Gastroesophageal sphincter (tissue), 4 donors: ENCODE measurements around the gene RNPEP. TPM values are rescaled to one million over a fixed set of nuclear protein-coding genes. Genes with fewer than 3 reads are reported as not detected.

ENCODE experiments used
- ATAC-seq: fragments of 150-250 bp; one replicate; pipeline ENCODE4 v1.9.1; 2016; ENCODE audit warnings: mild to moderate bottlenecking, moderate library complexity
- H3K27ac ChIP-seq, 4 donors: fragments of 200-600 bp; sonication (generic) in 3 of 4; 1 replicate in 3 of 4; 2 replicates in 1 of 4; pipeline ENCODE4 v1.5.1; 2016 to 2019
- H3K27me3 ChIP-seq: fragments of 200-600 bp; sonication (generic); one replicate; pipeline ENCODE4 v1.5.1; 2019
- H3K36me3 ChIP-seq, 2 donors: fragments of 200-600 bp; sonication (generic); one replicate each; pipeline ENCODE4 v1.5.1; 2019; ENCODE audit warnings: control low read depth in 1 of 2
- H3K4me1 ChIP-seq, 3 donors: fragments of 200-600 bp; sonication (generic); 1 replicate in 2 of 3; 2 replicates in 1 of 3; pipeline ENCODE4 v1.5.1; 2016 to 2019; ENCODE audit warnings: control low read depth in 2 of 3
- H3K4me3 ChIP-seq, 2 donors: fragments of 200-600 bp; sonication (generic); one replicate each; pipeline ENCODE4 v1.5.1; 2019; ENCODE audit warnings: mild to moderate bottlenecking in 1 of 2, moderate library complexity in 1 of 2
- H3K9me3 ChIP-seq, 3 donors: fragments of 200-600 bp; sonication (generic); one replicate each; pipeline ENCODE4 v1.5.1; 2017 to 2019; ENCODE audit warnings: control low read depth in 2 of 3
- CTCF ChIP-seq, 4 experiments: fragments of 200-600 bp in 2 of 4; fragments of 450-650 bp in 2 of 4; sonication (generic) in 1 of 4; IDR thresholded peaks; one replicate each; pipeline ENCODE4 v1.5.1; 2017 to 2019; ENCODE audit warnings: antibody characterized with exemption in 4 of 4, mild to moderate bottlenecking in 2 of 4, moderate library complexity in 2 of 4
- EP300 ChIP-seq: sonication (generic); formaldehyde crosslinking; IDR thresholded peaks from one replicate; pipeline ENCODE4 v1.6.1; 2017; ENCODE audit warnings: antibody characterized with exemption, mild to moderate bottlenecking
- POLR2A ChIP-seq, 2 donors: fragments of 450-650 bp; IDR thresholded peaks; one replicate each; pipeline ENCODE4 v1.6.1; 2017; ENCODE audit warnings: antibody characterized with exemption in 2 of 2, mild to moderate bottlenecking in 2 of 2, moderate library complexity in 1 of 2
- POLR2AphosphoS5 ChIP-seq: sonication (generic); formaldehyde crosslinking; IDR thresholded peaks from one replicate; pipeline ENCODE4 v1.6.1; 2017; ENCODE audit warnings: antibody characterized with exemption
- WGBS, 2 donors: methylation state at CpG; one replicate each; pipeline ENCODE4 v1.1.5; 2018; ENCODE audit warnings: low coverage in 1 of 2; 5-methylcytosine and 5-hydroxymethylcytosine counted together
- total RNA-seq, 4 donors: library from RNA; depleted of rRNA; stranded (reverse); fragments of >200 nt; gene quantifications; one replicate each; pipeline ENCODE4 v1.1.0, GENCODE V29; 2016

RNPEP gene
- total RNA-seq, 4 donors from 2014 or later = 23.0 to 40.0 (median 34.7) TPM

- Histone ChIP-seq H3K9me3 (no peaks in the 10 kb centered on the region), H3K36me3 (no peaks in the 10 kb centered on the region), H3K4me1 (peaks cover 0 to 10% (median 0%) of the 10 kb centered on the region in 3 donors), H3K27me3 (no peaks in the 10 kb centered on the region), H3K27ac (no peak overlapping the region), H3K4me3 (no peak overlapping the region)
- WGBS, 2 donors = 66 to 83% methylated on average over 1 to 4 of the region's 4 CpGs
- no peak for TF ChIP-seq EP300
- TF ChIP-seq CTCF (IDR thresholded peaks at IDR 0.05) = no peak
- no peak for TF ChIP-seq POLR2AphosphoS5
- TF ChIP-seq POLR2A (IDR thresholded peaks at IDR 0.05) = no peak
- no peak for ATAC-seq
Observed at GRCh38 chr1:202031796-202032195, 49.3 kb downstream of the RNPEP start.

GRCh38 chr1:202034149-202034682 lies 51.8 kb downstream of the RNPEP start:
- Histone ChIP-seq H3K36me3 (no peaks in the 10 kb centered on the region), H3K9me3 (no peaks in the 10 kb centered on the region), H3K27me3 (no peaks in the 10 kb centered on the region), H3K4me1 (peaks cover 0 to 10% (median 0%) of the 10 kb centered on the region in 3 donors), H3K27ac (no peak overlapping the region), H3K4me3 (no peak overlapping the region)
- no peak for ATAC-seq
- WGBS, 2 donors = 81 to 83% methylated on average over 4 to 5 of the region's 7 CpGs
- TF ChIP-seq CTCF (IDR thresholded peaks at IDR 0.05) = no peak
- TF ChIP-seq POLR2A (IDR thresholded peaks at IDR 0.05) = no peak
- TF ChIP-seq EP300 = no peak
- no peak for TF ChIP-seq POLR2AphosphoS5

- TF ChIP-seq POLR2A (IDR thresholded peaks at IDR 0.05) (no peak), EP300 (no peak), CTCF (IDR thresholded peaks at IDR 0.05) (no peak), POLR2AphosphoS5 (no peak)
- Histone ChIP-seq H3K4me3 (no peak overlapping the region), H3K36me3 (no peaks in the 10 kb centered on the region), H3K9me3 (no peaks in the 10 kb centered on the region), H3K27me3 (no peaks in the 10 kb centered on the region), H3K4me1 (peaks cover 0 to 10% (median 0%) of the 10 kb centered on the region in 3 donors), H3K27ac (peak overlapping the region in 1 of 4 donors; percentile 24)
- WGBS, 2 donors = 66 to 83% methylated on average over 5 to 10 of the region's 20 CpGs
- peak; percentile 92 for ATAC-seq
Observed at GRCh38 chr1:202034683-202035462, 52.4 kb downstream of the RNPEP start.

GRCh38 chr1:202036595-202037387 lies 54.3 kb downstream of the RNPEP start:
- ATAC-seq = no peak
- Histone ChIP-seq H3K36me3 (no peaks in the 10 kb centered on the region), H3K9me3 (no peaks in the 10 kb centered on the region), H3K27me3 (no peaks in the 10 kb centered on the region), H3K27ac (no peak overlapping the region), H3K4me1 (peaks cover 0 to 10% (median 0%) of the 10 kb centered on the region in 3 donors), H3K4me3 (no peak overlapping the region)
- 83 to 95% methylated on average over 7 to 9 of the region's 9 CpGs for WGBS, 2 donors
- no peak for TF ChIP-seq CTCF (IDR thresholded peaks at IDR 0.05)
- no peak for TF ChIP-seq POLR2A (IDR thresholded peaks at IDR 0.05)
- TF ChIP-seq EP300 = no peak
- TF ChIP-seq POLR2AphosphoS5 = no peak
